Neural progenitor cell (in vitro differentiated cells): Measurements from ENCODE around the gene MRPS34. TPM values are rescaled to one million over a fixed set of nuclear protein-coding genes. Genes with fewer than 3 reads are reported as not detected.

Experiments
- DNase-seq: peaks from one replicate; pipeline ENCODE4 v3.0.0-alpha.2; 2016; ENCODE audit warnings: low spot score
- H2AFZ ChIP-seq: fragments of 200-600 bp; sonication (generic); replicated peaks from 2 replicates; pipeline ENCODE4 v1.6.1; 2016; ENCODE audit warnings: antibody characterized with exemption
- H3F3A ChIP-seq: fragments of 200-600 bp; sonication (generic); 2 replicates; pipeline ENCODE4 v1.6.1; 2016; ENCODE audit warnings: antibody characterized with exemption, low read depth
- H3K27ac ChIP-seq: fragments of 200-600 bp; sonication (generic); 2 replicates; pipeline ENCODE4 v1.5.1; 2016; ENCODE audit warnings: mild to moderate bottlenecking
- H3K27me3 ChIP-seq: fragments of 200-600 bp; sonication (generic); 2 replicates; pipeline ENCODE4 v1.6.1; 2016; ENCODE audit warnings: mild to moderate bottlenecking, moderate library complexity
- H3K36me3 ChIP-seq: fragments of 200-600 bp; sonication (generic); 2 replicates; pipeline ENCODE4 v1.5.1; 2016
- H3K4me1 ChIP-seq: fragments of 200-600 bp; sonication (generic); 2 replicates; pipeline ENCODE4 v1.6.1; 2016; ENCODE audit warnings: mixed run types
- H3K4me2 ChIP-seq: fragments of 200-600 bp; sonication (generic); 2 replicates; pipeline ENCODE4 v1.6.1; 2016
- H3K4me3 ChIP-seq: fragments of 200-600 bp; sonication (generic); 2 replicates; pipeline ENCODE4 v1.5.1; 2016
- H3K79me2 ChIP-seq: fragments of 200-600 bp; sonication (generic); 2 replicates; pipeline ENCODE4 v1.6.1; 2016; ENCODE audit warnings: low read depth
- H3K9ac ChIP-seq: fragments of 200-600 bp; sonication (generic); 2 replicates; pipeline ENCODE4 v1.6.1; 2016
- H3K9me3 ChIP-seq: fragments of 200-600 bp; sonication (generic); 2 replicates; pipeline ENCODE4 v1.5.1; 2016; ENCODE audit warnings: low read depth
- H4K20me1 ChIP-seq: fragments of 200-600 bp; sonication (generic); 2 replicates; pipeline ENCODE4 v1.6.1; 2016; ENCODE audit warnings: low read depth
- H3K27ac Mint-ChIP-seq: 3 replicates; pipeline ENCODE4 v1.8.0; 2021; ENCODE audit warnings: mixed read lengths
- H3K27me3 Mint-ChIP-seq: 2 replicates; pipeline ENCODE4 v1.8.0; 2022; ENCODE audit warnings: low read depth, mild to moderate bottlenecking, inconsistent platforms, moderate library complexity, mixed read lengths; ENCODE audit not compliant: insufficient read depth
- H3K36me3 Mint-ChIP-seq: 3 replicates; pipeline ENCODE4 v1.8.0; 2021; ENCODE audit warnings: mixed read lengths
- H3K4me1 Mint-ChIP-seq: 3 replicates; pipeline ENCODE4 v1.8.0; 2021; ENCODE audit warnings: mixed read lengths
- H3K4me3 Mint-ChIP-seq: 3 replicates; pipeline ENCODE4 v1.8.0; 2021; ENCODE audit warnings: mild to moderate bottlenecking, moderate library complexity, mixed read lengths
- H3K9me3 Mint-ChIP-seq: 3 replicates; pipeline ENCODE4 v1.8.0; 2020; ENCODE audit warnings: mixed read lengths
- EZH2 ChIP-seq: fragments of 200-600 bp; sonication (generic); IDR thresholded peaks from 2 replicates; pipeline ENCODE4 v1.6.1; 2017; ENCODE audit warnings: antibody characterized with exemption, mild to moderate bottlenecking, moderate library complexity
- EZH2phosphoT487 ChIP-seq: fragments of 200-600 bp; sonication (generic); IDR thresholded peaks from 2 replicates; pipeline ENCODE4 v1.6.1; 2017; ENCODE audit warnings: antibody characterized with exemption
- total RNA-seq: library from RNA; depleted of rRNA; stranded (reverse); fragments of >200 nt; gene quantifications from 2 replicates; pipeline ENCODE4 v1.2.3, GENCODE V29; 2015; ENCODE audit warnings: low replicate concordance
- TF ChIP-seq, protein P1 (sequence below): fragments of 200-600 bp; sonication (generic); IDR thresholded peaks from 2 replicates; pipeline ENCODE4 v1.5.1; 2017; ENCODE audit warnings: antibody characterized with exemption, mild to moderate bottlenecking

Gene MRPS34
- total RNA-seq, 1 donor from 2014 or later: 48.4 TPM

DNA sequence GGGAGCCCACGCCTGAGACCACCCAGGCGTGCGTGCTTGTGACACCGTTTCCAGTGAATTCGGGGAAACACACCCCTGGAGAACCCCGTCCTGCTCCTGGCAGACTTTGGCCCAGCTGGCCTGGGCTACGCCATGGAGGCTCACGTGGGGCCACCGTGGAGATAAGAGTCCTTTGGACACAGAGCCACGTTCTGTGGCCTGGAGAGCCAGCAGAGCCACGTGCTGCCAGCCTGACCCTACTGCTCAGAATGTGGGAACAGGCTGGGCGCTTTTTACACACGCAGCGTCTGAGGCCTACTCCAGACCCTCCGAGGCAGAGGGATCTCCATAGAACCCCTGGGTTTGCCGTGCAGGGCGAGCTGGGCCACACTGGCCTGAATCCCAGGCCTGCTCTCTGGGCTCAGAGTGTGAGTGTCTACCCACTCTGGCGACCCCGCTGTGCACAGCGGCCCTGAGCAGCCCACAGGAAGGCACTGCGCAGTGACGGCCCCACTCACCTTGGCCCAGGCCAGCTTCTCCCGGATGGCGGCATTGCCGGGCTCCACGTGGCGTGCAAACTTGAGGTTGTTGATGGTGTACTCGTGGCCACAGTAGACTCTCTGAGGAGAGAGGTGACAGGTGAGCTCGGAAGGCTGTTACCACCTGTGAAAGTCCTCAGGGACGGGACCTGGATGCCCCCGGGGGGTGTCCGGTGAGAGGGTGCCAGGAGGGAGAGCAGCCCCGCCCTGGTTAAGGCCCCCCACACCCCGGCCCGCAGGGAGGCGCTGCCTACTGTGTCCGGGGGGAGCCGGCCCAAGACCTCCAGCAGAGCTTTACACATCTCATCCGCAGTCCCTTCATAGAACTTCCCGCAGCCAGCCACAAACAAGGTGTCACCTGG is 43.7 kb upstream of the MRPS34 start:
- DNase-seq: no peak
- Histone ChIP-seq H3K9me3 (no peaks in the 10 kb centered on the region), H2AFZ (no peak overlapping the region), H3K4me1 (no peaks in the 10 kb centered on the region), H3K27me3 (no peaks in the 10 kb centered on the region), H3K27ac (no peak overlapping the region), H3F3A (peaks cover 5% of the 10 kb centered on the region), H4K20me1 (no peaks in the 10 kb centered on the region), H3K4me2 (no peak overlapping the region), H3K79me2 (no peaks in the 10 kb centered on the region), H3K9ac (no peak overlapping the region), H3K4me3 (no peak overlapping the region), H3K36me3 (no peaks in the 10 kb centered on the region)
- TF ChIP-seq, protein P1, sequence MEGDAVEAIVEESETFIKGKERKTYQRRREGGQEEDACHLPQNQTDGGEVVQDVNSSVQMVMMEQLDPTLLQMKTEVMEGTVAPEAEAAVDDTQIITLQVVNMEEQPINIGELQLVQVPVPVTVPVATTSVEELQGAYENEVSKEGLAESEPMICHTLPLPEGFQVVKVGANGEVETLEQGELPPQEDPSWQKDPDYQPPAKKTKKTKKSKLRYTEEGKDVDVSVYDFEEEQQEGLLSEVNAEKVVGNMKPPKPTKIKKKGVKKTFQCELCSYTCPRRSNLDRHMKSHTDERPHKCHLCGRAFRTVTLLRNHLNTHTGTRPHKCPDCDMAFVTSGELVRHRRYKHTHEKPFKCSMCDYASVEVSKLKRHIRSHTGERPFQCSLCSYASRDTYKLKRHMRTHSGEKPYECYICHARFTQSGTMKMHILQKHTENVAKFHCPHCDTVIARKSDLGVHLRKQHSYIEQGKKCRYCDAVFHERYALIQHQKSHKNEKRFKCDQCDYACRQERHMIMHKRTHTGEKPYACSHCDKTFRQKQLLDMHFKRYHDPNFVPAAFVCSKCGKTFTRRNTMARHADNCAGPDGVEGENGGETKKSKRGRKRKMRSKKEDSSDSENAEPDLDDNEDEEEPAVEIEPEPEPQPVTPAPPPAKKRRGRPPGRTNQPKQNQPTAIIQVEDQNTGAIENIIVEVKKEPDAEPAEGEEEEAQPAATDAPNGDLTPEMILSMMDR: no peak
- TF ChIP-seq EZH2: no peak
- TF ChIP-seq EZH2phosphoT487: no peak
- H3K4me3 Mint-ChIP-seq: no peak overlapping the region
- peaks cover 9% of the 10 kb centered on the region for H3K36me3 Mint-ChIP-seq
- no peaks in the 10 kb centered on the region for H3K4me1 Mint-ChIP-seq
- no peaks in the 10 kb centered on the region for H3K27me3 Mint-ChIP-seq
- H3K27ac Mint-ChIP-seq: no peak overlapping the region
- H3K9me3 Mint-ChIP-seq: no peaks in the 10 kb centered on the region

DNA sequence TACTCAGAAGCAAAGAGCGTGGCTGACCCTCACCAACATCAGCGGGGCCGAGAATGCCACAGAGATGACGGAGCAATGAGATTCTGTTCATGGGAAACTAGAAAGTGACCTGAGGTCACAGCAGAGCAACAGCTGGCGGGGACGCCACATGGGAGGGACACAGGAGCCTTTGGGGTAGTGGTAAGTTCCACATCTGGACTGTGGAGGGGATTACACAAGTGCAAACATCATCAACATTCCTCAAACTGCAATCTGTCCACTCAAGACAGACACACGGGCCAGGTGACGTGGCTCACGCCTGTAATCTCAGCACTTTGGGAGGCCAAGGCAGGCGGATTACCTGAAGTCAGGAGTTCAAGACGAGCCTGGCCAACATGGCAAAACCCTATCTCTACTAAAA is 42.5 kb upstream of the MRPS34 start:
- no peaks in the 10 kb centered on the region for H3K9me3 Mint-ChIP-seq
- Histone ChIP-seq H3K4me3 (no peak overlapping the region), H3K27ac (no peak overlapping the region), H3K79me2 (no peaks in the 10 kb centered on the region), H3K4me1 (no peaks in the 10 kb centered on the region), H3K27me3 (no peaks in the 10 kb centered on the region), H4K20me1 (no peaks in the 10 kb centered on the region), H3K36me3 (no peaks in the 10 kb centered on the region), H2AFZ (no peak overlapping the region), H3K9me3 (no peaks in the 10 kb centered on the region), H3F3A (peaks cover 5% of the 10 kb centered on the region), H3K4me2 (no peak overlapping the region), H3K9ac (no peak overlapping the region)
- no peak overlapping the region for H3K4me3 Mint-ChIP-seq
- DNase-seq: no peak
- TF ChIP-seq EZH2phosphoT487: no peak
- TF ChIP-seq EZH2: no peak
- TF ChIP-seq, protein P1: no peak
- no peaks in the 10 kb centered on the region for H3K4me1 Mint-ChIP-seq
- no peak overlapping the region for H3K27ac Mint-ChIP-seq
- H3K27me3 Mint-ChIP-seq: no peaks in the 10 kb centered on the region
- H3K36me3 Mint-ChIP-seq: peaks cover 9% of the 10 kb centered on the region

DNA sequence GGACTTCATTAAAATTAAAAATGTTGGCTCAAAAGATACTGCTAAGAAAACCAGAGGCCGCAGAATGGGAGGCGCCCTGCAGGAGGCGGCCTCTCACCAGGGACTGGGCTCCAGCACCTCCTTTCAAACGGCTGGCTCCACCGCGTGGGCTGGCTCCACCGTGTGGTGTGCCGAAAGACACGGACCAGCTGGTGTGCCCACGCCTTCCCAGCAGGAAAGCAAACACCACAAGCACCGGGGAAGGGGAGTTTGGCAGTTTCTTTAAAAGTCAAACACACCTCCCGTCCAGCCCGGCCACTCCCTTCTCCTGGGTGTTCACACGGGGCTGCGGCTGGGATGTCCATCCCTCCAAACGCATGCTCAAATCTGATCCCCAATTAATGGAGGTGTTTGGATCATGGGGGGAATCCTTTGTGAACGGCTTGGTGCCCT is 39.8 kb upstream of the MRPS34 start:
- DNase-seq: peak; percentile 69
- Mint-ChIP-seq H3K4me1 (no peaks in the 10 kb centered on the region), H3K9me3 (no peaks in the 10 kb centered on the region), H3K4me3 (no peak overlapping the region), H3K27ac (no peak overlapping the region), H3K27me3 (no peaks in the 10 kb centered on the region), H3K36me3 (peaks cover 9% of the 10 kb centered on the region)
- Histone ChIP-seq H2AFZ (no peak overlapping the region), H3F3A (peaks cover 5% of the 10 kb centered on the region), H3K4me3 (no peak overlapping the region), H4K20me1 (no peaks in the 10 kb centered on the region), H3K27me3 (no peaks in the 10 kb centered on the region), H3K36me3 (no peaks in the 10 kb centered on the region), H3K4me2 (no peak overlapping the region), H3K4me1 (no peaks in the 10 kb centered on the region), H3K79me2 (no peaks in the 10 kb centered on the region), H3K27ac (no peak overlapping the region), H3K9me3 (no peaks in the 10 kb centered on the region), H3K9ac (no peak overlapping the region)
- no peak for TF ChIP-seq EZH2
- TF ChIP-seq, protein P1: peak; percentile 59
- TF ChIP-seq EZH2phosphoT487: no peak
